ENCODE results near the gene AMH.

DNA sequence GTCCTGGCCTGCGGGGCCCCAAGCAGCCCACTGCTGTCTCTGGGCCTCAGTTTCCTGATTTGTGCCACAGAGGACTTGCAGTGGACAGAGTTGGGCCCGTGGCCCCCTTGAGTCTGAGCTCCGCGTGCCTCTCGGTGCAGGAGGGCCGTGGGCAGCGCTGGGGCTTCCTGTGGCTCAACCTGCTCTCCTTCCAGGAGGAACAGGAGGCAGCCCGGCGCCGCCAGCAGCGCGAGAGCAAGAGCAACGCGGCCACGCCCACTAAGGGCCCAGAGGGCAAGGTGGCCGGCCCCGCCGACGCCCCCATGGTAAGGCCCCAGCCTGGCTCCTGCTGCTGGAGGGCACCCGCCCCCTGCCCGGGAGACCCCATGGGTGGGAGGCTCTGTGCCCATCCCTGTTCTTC is 38.9 kb upstream of the AMH start:
- TF ChIP-seq, protein P1, sequence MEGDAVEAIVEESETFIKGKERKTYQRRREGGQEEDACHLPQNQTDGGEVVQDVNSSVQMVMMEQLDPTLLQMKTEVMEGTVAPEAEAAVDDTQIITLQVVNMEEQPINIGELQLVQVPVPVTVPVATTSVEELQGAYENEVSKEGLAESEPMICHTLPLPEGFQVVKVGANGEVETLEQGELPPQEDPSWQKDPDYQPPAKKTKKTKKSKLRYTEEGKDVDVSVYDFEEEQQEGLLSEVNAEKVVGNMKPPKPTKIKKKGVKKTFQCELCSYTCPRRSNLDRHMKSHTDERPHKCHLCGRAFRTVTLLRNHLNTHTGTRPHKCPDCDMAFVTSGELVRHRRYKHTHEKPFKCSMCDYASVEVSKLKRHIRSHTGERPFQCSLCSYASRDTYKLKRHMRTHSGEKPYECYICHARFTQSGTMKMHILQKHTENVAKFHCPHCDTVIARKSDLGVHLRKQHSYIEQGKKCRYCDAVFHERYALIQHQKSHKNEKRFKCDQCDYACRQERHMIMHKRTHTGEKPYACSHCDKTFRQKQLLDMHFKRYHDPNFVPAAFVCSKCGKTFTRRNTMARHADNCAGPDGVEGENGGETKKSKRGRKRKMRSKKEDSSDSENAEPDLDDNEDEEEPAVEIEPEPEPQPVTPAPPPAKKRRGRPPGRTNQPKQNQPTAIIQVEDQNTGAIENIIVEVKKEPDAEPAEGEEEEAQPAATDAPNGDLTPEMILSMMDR (conservative IDR thresholded peaks at IDR 0.05), result no peak
- TF ChIP-seq ZFX (IDR thresholded peaks at IDR 0.05), result no peak
